Tibial artery (tissue), 4 donors: Measurements from ENCODE around the gene KCNK17.

Experiments
- DNase-seq, 2 donors: peaks; one replicate each; pipeline ENCODE4 v3.0.0-alpha.2; 2019
- H3K27ac ChIP-seq, 2 donors: fragments of 200-600 bp; sonication (generic) in 1 of 2; 1 replicate in 1 of 2; 2 replicates in 1 of 2; pipeline ENCODE4 v1.5.1; 2018 to 2019; ENCODE audit warnings: mild to moderate bottlenecking in 1 of 2
- H3K27me3 ChIP-seq, 2 donors: fragments of 200-600 bp; sonication (generic) in 1 of 2; one replicate each; pipeline versions ENCODE4 v1.5.1 to v1.6.0; 2016 to 2019
- H3K36me3 ChIP-seq, 3 donors: fragments of 200-600 bp; sonication (generic) in 2 of 3; one replicate each; pipeline ENCODE4 v1.5.1; 2016 to 2019; ENCODE audit warnings: mild to moderate bottlenecking in 2 of 3
- H3K4me1 ChIP-seq, 4 donors: fragments of 200-600 bp; sonication (generic) in 2 of 4; 1 replicate in 3 of 4; 2 replicates in 1 of 4; pipeline ENCODE4 v1.5.1; 2016 to 2019
- H3K4me3 ChIP-seq, 2 donors: fragments of 200-600 bp; sonication (generic) in 1 of 2; 1 replicate in 1 of 2; 2 replicates in 1 of 2; pipeline ENCODE4 v1.5.1; 2018 to 2019; ENCODE audit warnings: mild to moderate bottlenecking in 2 of 2
- H3K9me3 ChIP-seq, 3 donors: fragments of 200-600 bp; sonication (generic) in 1 of 3; one replicate each; pipeline ENCODE4 v1.5.1; 2016 to 2019
- CTCF ChIP-seq, 2 experiments: fragments of 200-600 bp in 1 of 2; fragments of 450-650 bp in 1 of 2; IDR thresholded peaks; one replicate each; pipeline ENCODE4 v1.5.1; 2017 to 2019; ENCODE audit warnings: antibody characterized with exemption in 2 of 2, mild to moderate bottlenecking in 1 of 2, moderate library complexity in 1 of 2
- intact Hi-C: fragments of 100-400 bp; cut with DNase I; formaldehyde crosslinking; loops from one replicate; pipeline ENCODE4 v1.15.0; 2023; ENCODE audit warnings: low total_unique reads

The KCNK17 gene

GRCh38 chr6:39347206-39347605 lies 33.0 kb upstream of the KCNK17 start:
- intact Hi-C loops, result no loop called here

DNA sequence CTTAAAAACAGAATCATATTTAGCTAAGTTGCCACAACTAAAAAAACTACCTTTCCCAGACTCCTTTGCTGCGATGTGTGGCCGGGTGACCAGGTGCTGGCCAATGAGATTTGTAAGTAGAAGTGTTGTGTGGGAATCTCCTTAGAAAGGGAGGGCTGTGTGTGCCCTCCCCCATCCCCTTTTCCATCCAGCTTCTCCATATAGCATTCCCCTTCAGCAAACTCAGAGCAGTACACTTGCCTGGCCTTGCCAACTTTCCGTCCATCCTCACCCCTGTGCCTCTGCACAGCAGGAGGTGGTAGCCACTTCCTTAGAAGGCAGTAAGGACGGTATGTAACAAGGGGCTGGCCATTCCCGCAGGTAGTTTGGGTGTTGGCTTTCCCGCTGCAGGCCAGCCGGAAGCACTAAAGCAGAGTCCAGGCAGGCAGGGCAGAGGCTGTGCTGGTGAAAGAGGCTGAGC lies 30.6 kb upstream of the KCNK17 start:
- H3K36me3 ChIP-seq, result no peaks in the 10 kb centered on the region
- peak overlapping the region in 1 of 2 donors; percentile 7 for H3K4me3 ChIP-seq
- peaks cover 0 to 45% (median 19%) of the 10 kb centered on the region in 4 donors for H3K4me1 ChIP-seq
- H3K9me3 ChIP-seq, result no peaks in the 10 kb centered on the region
- no peaks in the 10 kb centered on the region for H3K27me3 ChIP-seq
- TF ChIP-seq CTCF (IDR thresholded peaks at IDR 0.05), result no peak
- H3K27ac ChIP-seq, result peak overlapping the region; percentile 65 to 77
- intact Hi-C loops, result no loop called here
- no peak for DNase-seq

More at GRCh38 chr6:39347206-39347605, 33.0 kb upstream of the KCNK17 start:
- no peak for TF ChIP-seq CTCF (IDR thresholded peaks at IDR 0.05)
- no peaks in the 10 kb centered on the region for H3K9me3 ChIP-seq
- H3K4me1 ChIP-seq, result peaks cover 0 to 34% (median 10%) of the 10 kb centered on the region in 4 donors
- H3K27ac ChIP-seq, result no peak overlapping the region
- no peak for DNase-seq
- H3K27me3 ChIP-seq, result no peaks in the 10 kb centered on the region
- H3K4me3 ChIP-seq, result no peak overlapping the region
- H3K36me3 ChIP-seq, result no peaks in the 10 kb centered on the region

DNA sequence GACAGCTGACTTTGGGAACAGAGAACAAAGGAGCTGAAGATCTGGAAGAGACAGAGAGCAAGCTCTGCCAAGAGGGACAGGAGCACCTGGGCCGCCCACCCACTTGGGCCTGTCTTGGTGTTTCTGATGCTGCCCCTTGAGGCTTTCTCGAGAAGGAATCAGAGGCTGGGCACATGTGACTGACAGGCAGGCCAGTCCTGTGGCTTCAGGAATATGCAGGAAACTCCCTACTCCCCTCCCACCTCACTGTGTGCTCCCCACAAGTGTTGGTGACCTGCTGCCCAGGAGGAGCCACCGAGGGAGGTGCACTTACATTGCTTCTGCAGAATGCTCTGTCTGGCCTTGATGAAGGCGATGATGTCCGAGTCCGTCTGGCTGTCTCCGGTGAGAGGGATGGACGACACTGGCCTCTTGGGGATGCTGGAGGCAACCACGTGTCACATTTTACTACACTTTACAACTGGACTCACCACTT lies 29.2 kb upstream of the KCNK17 start:
- Histone ChIP-seq H3K9me3 (no peaks in the 10 kb centered on the region), H3K4me3 (no peak overlapping the region), H3K36me3 (no peaks in the 10 kb centered on the region), H3K4me1 (peaks cover 0 to 58% (median 27%) of the 10 kb centered on the region in 4 donors), H3K27me3 (no peaks in the 10 kb centered on the region), H3K27ac (no peak overlapping the region)
- no peak for DNase-seq
- intact Hi-C loops, result no loop called here
- no peak for TF ChIP-seq CTCF (IDR thresholded peaks at IDR 0.05)

DNA sequence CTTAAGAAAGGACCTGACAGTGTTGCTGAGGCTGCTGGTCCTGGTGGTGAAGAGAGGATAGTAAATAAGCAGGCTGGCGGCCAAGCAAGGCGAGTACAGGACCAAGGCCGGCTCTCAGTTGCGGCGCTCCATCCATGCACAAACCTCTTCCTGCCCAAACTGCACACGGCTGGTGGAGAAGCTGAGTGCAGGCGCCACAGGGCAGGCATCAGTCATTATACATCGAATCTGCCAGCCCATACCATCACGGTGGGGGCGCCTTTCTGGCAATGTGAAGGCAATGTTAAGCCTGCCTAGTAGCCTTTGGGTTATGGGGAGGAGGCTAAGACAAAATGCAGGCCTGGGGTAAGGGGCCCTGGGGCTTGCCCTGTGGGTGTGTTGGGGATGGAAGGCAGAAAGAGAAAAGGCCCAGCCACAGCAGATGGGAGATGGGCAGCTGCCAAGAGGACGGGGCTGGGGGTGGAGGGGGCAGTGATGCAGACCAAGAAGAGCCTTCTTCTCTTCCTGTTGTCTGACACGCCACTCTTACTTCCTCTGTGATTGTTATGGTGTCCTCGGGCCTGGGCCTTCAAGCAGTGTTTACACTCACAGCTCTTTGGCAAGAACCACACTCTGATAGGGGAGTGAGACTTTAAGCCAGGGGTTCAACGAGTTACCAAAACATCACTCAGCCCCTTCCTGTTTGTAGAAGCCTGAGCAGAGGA lies 28.6 kb upstream of the KCNK17 start:
- TF ChIP-seq CTCF (IDR thresholded peaks at IDR 0.05), result no peak
- no peak for DNase-seq

DNA sequence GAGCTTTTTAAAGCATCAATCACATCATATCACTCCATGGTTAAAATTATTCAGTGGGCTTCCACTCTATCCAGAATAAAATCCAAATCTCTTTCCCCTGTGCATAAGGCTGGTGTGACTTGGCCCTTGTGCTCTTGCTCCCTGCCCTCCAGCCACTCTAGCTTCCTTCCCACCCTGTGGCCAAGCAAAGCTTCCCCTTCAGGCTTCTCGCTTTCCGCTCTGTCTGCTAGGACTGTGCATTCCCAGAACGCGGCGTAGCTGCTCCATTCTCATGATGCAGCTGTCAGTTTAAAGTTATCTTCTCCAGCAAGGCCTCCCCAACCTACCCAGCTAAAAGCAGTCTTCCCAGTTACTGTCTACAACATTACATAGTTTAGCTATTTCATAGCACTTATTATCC lies 27.7 kb upstream of the KCNK17 start:
- Histone ChIP-seq H3K36me3 (no peaks in the 10 kb centered on the region), H3K4me3 (no peak overlapping the region), H3K27me3 (no peaks in the 10 kb centered on the region), H3K27ac (no peak overlapping the region), H3K9me3 (no peaks in the 10 kb centered on the region), H3K4me1 (peaks cover 0 to 58% (median 27%) of the 10 kb centered on the region in 4 donors)
- TF ChIP-seq CTCF (IDR thresholded peaks at IDR 0.05), result no peak
- DNase-seq, result no peak
- intact Hi-C loops, result no loop called here

More for the DNA sequence above, 28.6 kb upstream of the KCNK17 start:
- Histone ChIP-seq H3K27me3 (no peaks in the 10 kb centered on the region), H3K27ac (no peak overlapping the region), H3K36me3 (no peaks in the 10 kb centered on the region), H3K4me3 (no peak overlapping the region), H3K9me3 (no peaks in the 10 kb centered on the region), H3K4me1 (peaks cover 0 to 58% (median 27%) of the 10 kb centered on the region in 4 donors)
- intact Hi-C loops, result no loop called here
